C4-2B (cell line): ENCODE data around the gene COL3A1.

ENCODE experiments used
- H3K27ac ChIP-seq: fragments of 450-650 bp; 2 replicates; pipeline ENCODE4 v1.5.1; 2017
- ZFX ChIP-seq: fragments of 450-650 bp; IDR thresholded peaks from 2 replicates; pipeline ENCODE4 v1.6.1; 2017
- TF ChIP-seq, protein P1 (sequence below): fragments of 450-650 bp; conservative IDR thresholded peaks from 2 replicates; pipeline ENCODE4 v1.5.1; 2017; ENCODE audit warnings: mild to moderate bottlenecking

The COL3A1 gene

GRCh38 chr2:188974164-188974563 is at the start of gene COL3A1:
Gene COL3A1, plus strand, starts transcription at chr2:188974373. Its CDS starts 117 bp downstream, at chr2:188974490.
- TF ChIP-seq, protein P1, sequence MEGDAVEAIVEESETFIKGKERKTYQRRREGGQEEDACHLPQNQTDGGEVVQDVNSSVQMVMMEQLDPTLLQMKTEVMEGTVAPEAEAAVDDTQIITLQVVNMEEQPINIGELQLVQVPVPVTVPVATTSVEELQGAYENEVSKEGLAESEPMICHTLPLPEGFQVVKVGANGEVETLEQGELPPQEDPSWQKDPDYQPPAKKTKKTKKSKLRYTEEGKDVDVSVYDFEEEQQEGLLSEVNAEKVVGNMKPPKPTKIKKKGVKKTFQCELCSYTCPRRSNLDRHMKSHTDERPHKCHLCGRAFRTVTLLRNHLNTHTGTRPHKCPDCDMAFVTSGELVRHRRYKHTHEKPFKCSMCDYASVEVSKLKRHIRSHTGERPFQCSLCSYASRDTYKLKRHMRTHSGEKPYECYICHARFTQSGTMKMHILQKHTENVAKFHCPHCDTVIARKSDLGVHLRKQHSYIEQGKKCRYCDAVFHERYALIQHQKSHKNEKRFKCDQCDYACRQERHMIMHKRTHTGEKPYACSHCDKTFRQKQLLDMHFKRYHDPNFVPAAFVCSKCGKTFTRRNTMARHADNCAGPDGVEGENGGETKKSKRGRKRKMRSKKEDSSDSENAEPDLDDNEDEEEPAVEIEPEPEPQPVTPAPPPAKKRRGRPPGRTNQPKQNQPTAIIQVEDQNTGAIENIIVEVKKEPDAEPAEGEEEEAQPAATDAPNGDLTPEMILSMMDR: no peak
- H3K27ac ChIP-seq: no peak within 1 kb of the TSS

DNA sequence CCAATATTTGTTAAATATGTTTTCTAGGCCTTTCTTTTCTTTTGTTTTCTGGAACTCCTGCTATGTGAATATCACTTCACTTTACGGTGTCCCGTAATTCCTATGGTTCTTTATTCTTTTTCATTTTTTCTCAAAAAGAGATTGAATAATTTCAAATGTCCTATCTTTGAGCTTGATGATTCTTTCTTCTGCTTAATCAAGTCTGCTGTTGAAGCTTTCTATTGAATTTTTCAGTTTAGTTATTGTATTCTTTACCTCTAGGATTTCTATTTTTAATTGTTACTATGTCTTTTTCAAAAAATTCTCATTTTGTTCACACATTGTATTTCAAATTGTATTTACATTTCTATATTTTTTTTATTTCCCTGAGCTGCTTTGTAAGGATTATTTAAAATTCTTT is 45.5 kb upstream of the COL3A1 start:
- no peak overlapping the region for H3K27ac ChIP-seq
- TF ChIP-seq, protein P1: no peak

GRCh38 chr2:188931361-188931760 is 42.8 kb upstream of the COL3A1 start:
- no peak overlapping the region for H3K27ac ChIP-seq
- no peak for TF ChIP-seq ZFX
- TF ChIP-seq, protein P1: no peak

DNA sequence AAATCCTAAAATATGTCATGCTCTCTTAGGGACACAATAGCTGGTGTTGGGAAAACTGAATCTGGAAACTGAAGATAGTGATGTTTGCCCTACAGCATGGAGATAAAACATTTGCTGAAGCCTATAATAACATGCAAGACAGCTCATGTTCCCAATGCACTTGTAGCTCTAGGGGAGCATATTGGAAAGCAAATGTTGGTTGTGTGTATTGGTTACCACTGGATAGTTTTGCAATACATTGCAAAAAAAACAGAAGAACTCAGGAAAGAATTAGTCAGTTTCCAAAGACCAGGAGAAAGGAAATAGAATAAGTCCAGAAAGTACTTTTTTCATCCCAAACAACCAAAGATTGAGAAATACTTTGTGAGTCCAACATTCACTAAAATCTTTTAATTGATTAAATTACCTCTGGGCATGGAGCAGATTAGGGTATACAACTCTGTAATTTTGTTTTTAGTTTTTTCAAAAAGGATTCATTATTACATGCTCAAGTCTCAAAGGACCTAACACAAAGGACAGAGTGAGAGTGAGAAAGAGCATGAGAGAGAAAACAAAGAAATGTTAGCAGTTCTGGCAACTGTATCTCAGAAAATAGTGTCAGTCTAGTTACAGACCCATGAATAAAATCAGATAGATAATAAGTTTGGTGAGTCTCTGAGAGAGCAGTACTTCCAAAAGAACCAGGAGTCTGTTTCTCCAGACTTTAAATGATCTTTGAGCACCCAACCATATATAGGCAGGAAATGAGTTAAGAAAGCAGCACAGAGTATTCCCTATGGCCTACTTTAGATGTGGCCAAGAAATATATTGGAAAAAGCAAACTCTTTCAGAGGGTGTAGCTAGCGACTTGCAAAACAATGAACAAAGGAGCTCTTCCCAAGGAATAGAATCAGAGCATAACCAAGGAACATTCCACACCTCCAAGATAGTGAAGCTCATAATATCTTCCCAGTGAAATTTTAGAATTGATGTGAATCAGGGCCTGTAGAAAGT is 36.6 kb upstream of the COL3A1 start:
- no peak for TF ChIP-seq ZFX

GRCh38 chr2:188940171-188940570 is 34.0 kb upstream of the COL3A1 start:
- H3K27ac ChIP-seq: no peak overlapping the region
- TF ChIP-seq ZFX: no peak
- TF ChIP-seq, protein P1: no peak

More for the DNA sequence above, 36.6 kb upstream of the COL3A1 start:
- no peak overlapping the region for H3K27ac ChIP-seq

DNA sequence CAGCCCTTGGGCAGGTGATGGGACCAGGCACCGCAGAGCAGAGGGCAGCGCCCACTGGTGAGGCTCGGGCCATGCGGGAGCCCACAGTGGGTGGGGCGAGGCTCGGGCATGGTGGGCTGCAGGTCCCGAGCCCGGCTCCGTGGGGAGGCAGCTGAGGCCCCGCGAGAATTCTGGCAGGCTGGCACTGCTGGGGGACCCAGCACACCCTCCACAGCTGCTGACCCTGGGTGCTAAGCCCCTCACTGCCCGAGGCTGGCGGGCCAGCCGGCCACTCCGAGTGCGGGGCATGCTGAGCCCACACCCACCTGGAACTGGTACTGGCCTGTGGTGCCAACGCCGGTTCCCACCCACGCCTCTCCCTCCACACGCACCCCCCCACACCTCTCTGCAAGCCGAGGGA is 29.7 kb upstream of the COL3A1 start:
- TF ChIP-seq ZFX: no peak
- TF ChIP-seq, protein P1: no peak
- H3K27ac ChIP-seq: no peak overlapping the region

GRCh38 chr2:188949046-188949818 is 24.9 kb upstream of the COL3A1 start:
- TF ChIP-seq, protein P1: no peak
- no peak for TF ChIP-seq ZFX
- H3K27ac ChIP-seq: no peak overlapping the region
